CD8-positive, alpha-beta memory T cell (primary cell): ENCODE results near the gene NDUFA3. TPM values are rescaled to one million over a fixed set of nuclear protein-coding genes. Genes with fewer than 3 reads are reported as not detected.
A peak's percentile ranks its signal among the peaks of the same experiment; 100 is the strongest.

ENCODE experiments used
- CTCF ChIA-PET: fragments of 350-600 bp; sonication (Branson Sonifier 250); formaldehyde crosslinking; loops from one replicate; lab custom pipeline; 2021; ENCODE audit warnings: antibody characterized with exemption; lab: Charles Lee
- POLR2A ChIA-PET: fragments of 350-600 bp; sonication (Branson Sonifier 250); formaldehyde crosslinking; loops from one replicate; lab custom pipeline; 2021; ENCODE audit warnings: antibody characterized with exemption; lab: Charles Lee
- DNase-seq, 5 donors: peaks; one replicate each; pipeline versions ENCODE4 v3.0.0 to v3.0.0-alpha.2; 2020 to 2022; ENCODE audit warnings: mixed read lengths in 1 of 5
- H3K27ac ChIP-seq: one replicate; pipeline ENCODE4 v1.7.0; 2013; ENCODE audit warnings: low read depth, mild to moderate bottlenecking, low read length, moderate library complexity
- H3K27me3 ChIP-seq: 2 replicates; pipeline ENCODE4 v1.7.0; 2013; ENCODE audit warnings: low read length, mild to moderate bottlenecking; ENCODE audit not compliant: insufficient read depth, poor library complexity, severe bottlenecking
- H3K36me3 ChIP-seq: 2 replicates; pipeline ENCODE4 v1.7.0; 2013; ENCODE audit warnings: mild to moderate bottlenecking, low read length, moderate library complexity; ENCODE audit not compliant: insufficient read depth
- H3K4me1 ChIP-seq: 2 replicates; pipeline ENCODE4 v1.7.0; 2013; ENCODE audit warnings: mild to moderate bottlenecking, low read length, moderate library complexity; ENCODE audit not compliant: insufficient read depth
- H3K4me3 ChIP-seq: 2 replicates; pipeline ENCODE4 v1.7.0; 2013; ENCODE audit warnings: mild to moderate bottlenecking, low read length
- H3K9me3 ChIP-seq: 2 replicates; pipeline ENCODE4 v1.7.0; 2013; ENCODE audit warnings: mild to moderate bottlenecking, low read length
- H3K27ac Mint-ChIP-seq, 8 donors: one replicate each; pipeline ENCODE4 v1.8.0; 2020 to 2021; ENCODE audit warnings: mixed read lengths in 8 of 8, mild to moderate bottlenecking in 6 of 8, inconsistent platforms in 3 of 8, moderate library complexity in 3 of 8
- H3K27me3 Mint-ChIP-seq, 2 donors: one replicate each; pipeline ENCODE4 v1.8.0; 2020 to 2021; ENCODE audit warnings: mixed read lengths in 2 of 2, mild to moderate bottlenecking in 1 of 2, moderate library complexity in 1 of 2
- H3K36me3 Mint-ChIP-seq, 3 donors: one replicate each; pipeline ENCODE4 v1.8.0; 2020 to 2021; ENCODE audit warnings: mixed read lengths in 3 of 3, inconsistent platforms in 1 of 3, mild to moderate bottlenecking in 1 of 3
- H3K4me1 Mint-ChIP-seq, 3 donors: one replicate each; pipeline ENCODE4 v1.8.0; 2020 to 2021; ENCODE audit warnings: mixed read lengths in 3 of 3, inconsistent platforms in 1 of 3, mild to moderate bottlenecking in 1 of 3
- H3K4me3 Mint-ChIP-seq, 7 donors: one replicate each; pipeline ENCODE4 v1.8.0; 2020 to 2021; ENCODE audit warnings: mixed read lengths in 7 of 7, mild to moderate bottlenecking in 6 of 7, moderate library complexity in 4 of 7, inconsistent platforms in 2 of 7
- H3K9me3 Mint-ChIP-seq, 5 donors: one replicate each; pipeline ENCODE4 v1.8.0; 2020 to 2022; ENCODE audit warnings: mixed read lengths in 5 of 5, mild to moderate bottlenecking in 3 of 5, moderate library complexity in 2 of 5, inconsistent platforms in 1 of 5
- polyA plus RNA-seq: library from polyadenylated mRNA; unstranded; fragments of 300-500 nt; fragmentation: Illumina TruSeq; gene quantifications from one replicate; pipeline ENCODE4 v1.2.3, GENCODE V29; 2021
- total RNA-seq, 2 experiments: library from RNA; stranded (reverse); gene quantifications; one replicate each; pipeline ENCODE4 v1.2.3, GENCODE V29; 2021

NDUFA3 gene
- total and polyA plus RNA-seq, 3 experiments from 2014 or later, result 117 to 506 (median 124) TPM

DNA sequence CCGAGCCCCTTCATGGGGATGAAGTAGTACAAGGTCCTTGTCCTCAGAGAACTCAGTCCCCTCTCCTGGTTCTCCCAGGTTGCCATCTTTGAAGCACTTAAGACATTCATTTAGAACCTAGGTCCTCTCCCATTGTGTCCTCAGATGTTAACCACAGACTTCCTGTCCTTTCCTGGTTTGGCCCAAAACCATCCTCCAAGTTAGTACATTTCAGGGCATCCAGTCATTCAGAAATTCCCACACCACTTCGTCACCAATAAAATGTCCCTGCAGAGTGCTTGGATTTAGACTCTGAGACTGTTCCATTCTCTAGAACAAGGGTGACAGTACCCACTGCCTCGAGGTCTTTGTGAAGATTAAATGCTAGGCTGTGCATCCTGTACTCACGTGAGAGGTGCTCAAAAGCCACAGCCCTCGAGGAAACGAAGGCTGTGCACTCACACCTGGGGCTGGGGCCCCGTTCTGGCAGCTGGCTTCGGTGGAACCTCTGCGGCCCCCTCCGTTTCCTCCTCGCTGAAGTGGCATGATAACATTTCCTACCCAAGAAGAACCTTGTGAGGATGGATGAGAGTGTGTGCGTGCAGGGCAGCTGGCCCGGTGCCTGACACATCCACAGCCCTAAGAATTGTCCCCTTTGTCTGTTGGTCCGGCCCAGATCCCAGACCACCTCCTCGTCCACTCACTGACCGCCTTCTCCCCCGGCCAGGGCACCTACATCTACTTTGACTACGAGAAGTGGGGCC lies 52.1 kb downstream of the NDUFA3 start:
- Mint-ChIP-seq H3K27me3 (peaks cover 0 to 1% of the 10 kb centered on the region in 2 donors), H3K36me3 (peaks cover 9 to 91% (median 20%) of the 10 kb centered on the region in 3 donors), H3K9me3 (no peaks in the 10 kb centered on the region), H3K4me1 (peaks cover 37 to 48% (median 41%) of the 10 kb centered on the region in 3 donors), H3K27ac (peak overlapping the region; percentile 51 to 88 (median 76)), H3K4me3 (peak overlapping the region in 6 of 7 donors; percentile 19 to 59 (median 34))
- H3K4me1 ChIP-seq, result peaks cover 53% of the 10 kb centered on the region
- no peak overlapping the region for H3K4me3 ChIP-seq
- H3K27ac ChIP-seq, result no peak overlapping the region
- DNase-seq, result peak in 3 of 5 donors; percentile 50 to 70 (median 69)
- CTCF ChIA-PET, result no interaction called here
- H3K27me3 ChIP-seq, result no peaks in the 10 kb centered on the region
- no peaks in the 10 kb centered on the region for H3K9me3 ChIP-seq
- POLR2A ChIA-PET, result interaction anchor here (1.3 kb wide), 1 partner anchor 18 kb away, joined by 3 read pairs; the partner anchor contains the start of gene CNOT3
- H3K36me3 ChIP-seq, result peaks cover 58% of the 10 kb centered on the region

DNA sequence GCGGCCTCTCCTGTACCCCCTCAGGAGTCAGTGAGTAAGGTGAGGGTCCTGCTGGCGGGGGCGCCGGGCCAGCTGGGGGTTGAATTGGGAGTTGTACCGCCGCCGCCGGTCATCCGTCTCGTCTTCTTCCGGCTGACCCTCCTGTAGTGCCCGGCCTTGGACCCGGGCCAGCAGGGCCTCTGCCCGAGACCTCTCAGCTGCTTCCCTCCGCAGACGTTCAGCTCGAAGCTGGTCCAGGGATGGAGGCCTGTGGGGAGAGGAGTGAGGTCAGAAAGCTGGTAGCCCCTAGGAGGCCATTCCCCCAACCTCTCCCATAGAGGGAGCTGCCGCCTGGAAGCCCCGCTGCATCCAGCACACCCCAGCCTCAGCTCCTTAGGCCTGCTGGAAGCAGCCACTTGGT lies 53.0 kb downstream of the NDUFA3 start:
- no peak overlapping the region for H3K4me3 ChIP-seq
- H3K27ac ChIP-seq, result no peak overlapping the region
- H3K36me3 Mint-ChIP-seq, result peaks cover 9 to 87% (median 18%) of the 10 kb centered on the region in 3 donors
- peaks cover 60% of the 10 kb centered on the region for H3K4me1 ChIP-seq
- peak overlapping the region in 2 of 8 donors; percentile 29 to 75 for H3K27ac Mint-ChIP-seq
- H3K27me3 ChIP-seq, result no peaks in the 10 kb centered on the region
- DNase-seq, result no peak
- peaks cover 52% of the 10 kb centered on the region for H3K36me3 ChIP-seq
- peaks cover 46 to 57% (median 50%) of the 10 kb centered on the region in 3 donors for H3K4me1 Mint-ChIP-seq
- no peaks in the 10 kb centered on the region for H3K9me3 Mint-ChIP-seq
- H3K27me3 Mint-ChIP-seq, result peaks cover 0 to 1% of the 10 kb centered on the region in 2 donors
- ChIA-PET POLR2A (interaction anchor here (0.6 to 1.0 kb wide), 3 partner anchors 19 to 38 kb away, joined by 3 to 6 read pairs (median 3); partner anchors contain the start of genes CNOT3 and TSEN34), CTCF (no interaction called here)
- H3K9me3 ChIP-seq, result no peaks in the 10 kb centered on the region
- H3K4me3 Mint-ChIP-seq, result no peak overlapping the region

DNA sequence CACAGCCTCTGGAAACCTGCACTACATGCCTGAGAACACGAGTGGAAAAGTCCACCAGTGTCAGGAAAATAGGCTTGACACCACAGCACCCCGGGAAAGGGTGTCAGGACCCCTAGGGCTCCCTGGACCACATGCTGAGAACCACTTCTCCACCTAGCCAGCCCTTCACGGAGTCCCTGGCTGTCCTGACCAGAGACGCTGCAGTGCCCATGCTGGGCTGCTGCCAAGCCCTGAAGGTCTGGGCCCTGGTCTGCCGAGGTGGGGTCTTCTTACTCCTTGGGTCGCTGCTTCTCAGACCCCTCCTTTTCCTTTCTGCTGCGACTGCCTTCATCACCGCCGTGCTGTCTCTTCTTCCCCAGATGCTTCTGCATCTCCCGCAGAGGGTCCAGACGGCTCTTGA lies 53.8 kb downstream of the NDUFA3 start:
- Histone ChIP-seq H3K4me1 (peaks cover 65% of the 10 kb centered on the region), H3K4me3 (no peak overlapping the region), H3K9me3 (no peaks in the 10 kb centered on the region), H3K27me3 (no peaks in the 10 kb centered on the region), H3K36me3 (peaks cover 49% of the 10 kb centered on the region), H3K27ac (no peak overlapping the region)
- peaks cover 48 to 61% (median 54%) of the 10 kb centered on the region in 3 donors for H3K4me1 Mint-ChIP-seq
- H3K9me3 Mint-ChIP-seq, result no peaks in the 10 kb centered on the region
- H3K27ac Mint-ChIP-seq, result peak overlapping the region in 3 of 8 donors; percentile 17 to 75 (median 38)
- peaks cover 0 to 1% of the 10 kb centered on the region in 2 donors for H3K27me3 Mint-ChIP-seq
- peak overlapping the region in 1 of 7 donors; percentile 65 for H3K4me3 Mint-ChIP-seq
- ChIA-PET POLR2A (interaction anchor here (1.0 kb wide), 1 partner anchor 35 kb away, joined by 3 read pairs; the partner anchor contains the start of gene TSEN34), CTCF (no interaction called here)
- no peak for DNase-seq
- peaks cover 9 to 80% (median 15%) of the 10 kb centered on the region in 3 donors for H3K36me3 Mint-ChIP-seq

DNA sequence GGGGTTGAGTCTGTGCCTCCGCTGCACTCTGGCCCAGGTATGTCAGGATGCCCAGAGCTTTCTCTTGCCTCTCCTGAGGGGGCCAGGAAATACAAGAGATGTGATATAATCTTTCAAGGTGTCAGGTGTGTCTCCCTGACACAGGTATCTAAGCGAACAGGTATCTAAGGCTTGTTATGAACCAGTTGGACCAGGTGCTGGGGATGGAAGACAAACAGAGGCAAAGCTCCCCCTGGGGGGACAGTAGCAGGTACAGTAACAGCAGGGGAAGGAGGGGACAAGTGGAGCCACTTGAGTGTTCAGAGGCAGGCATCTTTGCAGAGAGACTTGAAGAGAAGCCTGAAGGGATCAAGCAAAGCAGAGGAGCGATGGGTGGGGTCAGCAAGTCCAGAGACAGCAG lies 54.3 kb downstream of the NDUFA3 start:
- Mint-ChIP-seq H3K4me3 (peak overlapping the region; percentile 17 to 81 (median 42)), H3K27me3 (peaks cover 0 to 3% of the 10 kb centered on the region in 2 donors), H3K9me3 (no peaks in the 10 kb centered on the region), H3K36me3 (peaks cover 9 to 75% (median 15%) of the 10 kb centered on the region in 3 donors), H3K27ac (peak overlapping the region in 7 of 8 donors; percentile 25 to 75 (median 56)), H3K4me1 (peaks cover 51 to 66% (median 57%) of the 10 kb centered on the region in 3 donors)
- Histone ChIP-seq H3K9me3 (no peaks in the 10 kb centered on the region), H3K27me3 (no peaks in the 10 kb centered on the region), H3K27ac (no peak overlapping the region), H3K4me1 (peaks cover 69% of the 10 kb centered on the region), H3K4me3 (no peak overlapping the region), H3K36me3 (peaks cover 44% of the 10 kb centered on the region)
- no peak for DNase-seq
- POLR2A ChIA-PET, result no interaction called here
- CTCF ChIA-PET, result interaction anchor here (1.8 kb wide), 1 partner anchor 16 kb away, joined by 4 read pairs; the partner anchor contains the start of gene TMC4

Other genes with a start within 250 kb of the NDUFA3 start
- gene MYADM, start 235.0 kb upstream of the NDUFA3 start, total RNA-seq, result 10 to 100 TPM; 44.2 to 47.8 TPM
- gene MYADM, start 235.0 kb upstream of the NDUFA3 start, polyA plus RNA-seq, result 77.8 TPM
- not detected for gene PRKCG, start 220.7 kb upstream of the NDUFA3 start, total RNA-seq
- gene PRKCG, start 220.7 kb upstream of the NDUFA3 start, polyA plus RNA-seq, result not detected
- gene CACNG7, start 193.6 kb upstream of the NDUFA3 start, total RNA-seq, result not detected
- not detected for gene CACNG7, start 193.6 kb upstream of the NDUFA3 start, polyA plus RNA-seq
- gene CACNG8, start 139.9 kb upstream of the NDUFA3 start, total RNA-seq, result not detected
- gene CACNG8, start 139.9 kb upstream of the NDUFA3 start, polyA plus RNA-seq, result not detected
- not detected for gene CACNG6, start 111.2 kb upstream of the NDUFA3 start, total RNA-seq
- not detected for gene CACNG6, start 111.2 kb upstream of the NDUFA3 start, polyA plus RNA-seq
- gene VSTM1, start 39.0 kb upstream of the NDUFA3 start, total RNA-seq, result not detected
- gene VSTM1, start 39.0 kb upstream of the NDUFA3 start, polyA plus RNA-seq, result not detected
- gene TARM1, start 21.5 kb upstream of the NDUFA3 start, total RNA-seq, result not detected
- not detected for gene TARM1, start 21.5 kb upstream of the NDUFA3 start, polyA plus RNA-seq
- under 1 TPM; 0.22 to 0.35 TPM for gene OSCAR, start 2.1 kb upstream of the NDUFA3 start, total RNA-seq
- 0.17 TPM for gene OSCAR, start 2.1 kb upstream of the NDUFA3 start, polyA plus RNA-seq
- 10 to 100 TPM; 32.9 to 33.1 TPM for gene TFPT, start 12.8 kb downstream of the NDUFA3 start, total RNA-seq
- 25.0 TPM for gene TFPT, start 12.8 kb downstream of the NDUFA3 start, polyA plus RNA-seq
- gene PRPF31, start 12.9 kb downstream of the NDUFA3 start, total RNA-seq, result 100 to 1,000 TPM; 123 to 132 TPM
- gene PRPF31, start 12.9 kb downstream of the NDUFA3 start, polyA plus RNA-seq, result 88.9 TPM
- gene CNOT3, start 34.9 kb downstream of the NDUFA3 start, total RNA-seq, result 10 to 100 TPM; 75.1 to 81.7 TPM
- 14.8 TPM for gene CNOT3, start 34.9 kb downstream of the NDUFA3 start, polyA plus RNA-seq
- gene LENG1, start 56.9 kb downstream of the NDUFA3 start, total RNA-seq, result 1 to 10 TPM; 4.8 to 6.8 TPM
- 14.1 TPM for gene LENG1, start 56.9 kb downstream of the NDUFA3 start, polyA plus RNA-seq
- gene TMC4, start 70.3 kb downstream of the NDUFA3 start, total RNA-seq, result under 1 TPM in 1 of 2 experiments, not detected in 1; 0.18 TPM
- 0.38 TPM for gene TMC4, start 70.3 kb downstream of the NDUFA3 start, polyA plus RNA-seq
- 100 to 1,000 TPM in 1 of 2 experiments, 10 to 100 TPM in 1; 98.7 to 114 TPM for gene MBOAT7, start 86.7 kb downstream of the NDUFA3 start, total RNA-seq
- 21.9 TPM for gene MBOAT7, start 86.7 kb downstream of the NDUFA3 start, polyA plus RNA-seq
- 10 to 100 TPM; 22.4 to 24.6 TPM for gene TSEN34, start 88.5 kb downstream of the NDUFA3 start, total RNA-seq
- gene TSEN34, start 88.5 kb downstream of the NDUFA3 start, polyA plus RNA-seq, result 38.2 TPM
- gene RPS9, start 98.0 kb downstream of the NDUFA3 start, total RNA-seq, result 1,000 to 10,000 TPM; 1,621 to 1,723 TPM
- 824 TPM for gene RPS9, start 98.0 kb downstream of the NDUFA3 start, polyA plus RNA-seq
- gene LILRB3, start 120.2 kb downstream of the NDUFA3 start, total RNA-seq, result 1 to 10 TPM in 1 of 2 experiments, under 1 TPM in 1; 0.48 to 1.2 TPM
- 0.49 TPM for gene LILRB3, start 120.2 kb downstream of the NDUFA3 start, polyA plus RNA-seq
- gene LILRA6, start 139.9 kb downstream of the NDUFA3 start, total RNA-seq, result under 1 TPM; 0.37 to 0.42 TPM
- 0.45 TPM for gene LILRA6, start 139.9 kb downstream of the NDUFA3 start, polyA plus RNA-seq
- gene LILRB5, start 154.4 kb downstream of the NDUFA3 start, total RNA-seq, result under 1 TPM; 0.42 to 0.44 TPM
- gene LILRB5, start 154.4 kb downstream of the NDUFA3 start, polyA plus RNA-seq, result not detected
- gene LILRB2, start 178.3 kb downstream of the NDUFA3 start, total RNA-seq, result under 1 TPM; 0.24 to 0.42 TPM
- gene LILRB2, start 178.3 kb downstream of the NDUFA3 start, polyA plus RNA-seq, result not detected
- gene LILRA5, start 210.3 kb downstream of the NDUFA3 start, total RNA-seq, result not detected
- not detected for gene LILRA5, start 210.3 kb downstream of the NDUFA3 start, polyA plus RNA-seq
- gene LILRA4, start 236.3 kb downstream of the NDUFA3 start, total RNA-seq, result not detected
- not detected for gene LILRA4, start 236.3 kb downstream of the NDUFA3 start, polyA plus RNA-seq